GM12878 (cell line): ENCODE results near the gene HGS. TPM values are rescaled to one million over a fixed set of nuclear protein-coding genes. Genes with fewer than 3 reads are reported as not detected.

Experiments
- E2F4 ChIP-seq: IDR thresholded peaks from 2 replicates; pipeline ENCODE4 v1.6.1; 2012; ENCODE audit warnings: low read depth, low read length, improper control_type of control experiment
- ELK1 ChIP-seq: IDR thresholded peaks from 2 replicates; pipeline ENCODE4 v1.6.1; 2012; ENCODE audit warnings: low read depth, low read length, improper control_type of control experiment
- EP300 ChIP-seq, 2 experiments: fragments of 150-350 bp in 1 of 2; IDR thresholded peaks; 2 replicates each; pipeline ENCODE4 v1.6.1; 2011 to 2012; ENCODE audit warnings: low read depth in 2 of 2, low read length in 2 of 2, borderline replicate concordance in 1 of 2, improper control_type of control experiment in 1 of 2, inconsistent platforms in 1 of 2; ENCODE audit not compliant: control insufficient read depth in 1 of 2
- HDGF ChIP-seq: fragments of 450-650 bp; IDR thresholded peaks from 2 replicates; pipeline ENCODE4 v1.6.1; 2016; ENCODE audit warnings: antibody characterized with exemption
- JUND ChIP-seq: IDR thresholded peaks from 2 replicates; pipeline ENCODE4 v1.6.1; 2012; ENCODE audit warnings: low read depth, mild to moderate bottlenecking, low read length, improper control_type of control experiment, moderate library complexity
- KDM1A ChIP-seq: fragments of 200-600 bp; sonication (generic); IDR thresholded peaks from 2 replicates; pipeline ENCODE4 v1.6.1; 2016; ENCODE audit warnings: borderline replicate concordance
- KLF5 ChIP-seq: fragments of 450-650 bp; IDR thresholded peaks from 2 replicates; pipeline ENCODE4 v1.6.1; 2014; ENCODE audit warnings: mild to moderate bottlenecking; ENCODE audit not compliant: partially characterized antibody
- MEF2A ChIP-seq: IDR thresholded peaks from 2 replicates; pipeline ENCODE4 v1.6.1; 2011; ENCODE audit warnings: low read depth, mild to moderate bottlenecking, low read length, moderate library complexity; ENCODE audit not compliant: insufficient read depth
- MTA3 ChIP-seq: IDR thresholded peaks from 2 replicates; pipeline ENCODE4 v1.6.1; 2012; ENCODE audit warnings: low read length, inconsistent platforms, borderline replicate concordance
- MXI1 ChIP-seq: fragments of 150-350 bp; IDR thresholded peaks from 2 replicates; pipeline ENCODE4 v1.6.1; 2011; ENCODE audit warnings: low read depth, mild to moderate bottlenecking, inconsistent platforms, low read length, improper control_type of control experiment
- NR2F1 ChIP-seq: fragments of 450-650 bp; conservative IDR thresholded peaks from 2 replicates; pipeline ENCODE4 v1.6.1; 2017; ENCODE audit warnings: mild to moderate bottlenecking
- RBBP5 ChIP-seq: fragments of 200-600 bp; sonication (generic); conservative IDR thresholded peaks from 2 replicates; pipeline ENCODE4 v1.6.1; 2016
- SRF ChIP-seq, 2 experiments: IDR thresholded peaks; 2 replicates each; pipeline ENCODE4 v1.6.1; 2011; ENCODE audit warnings: low read depth in 2 of 2, low read length in 2 of 2, mild to moderate bottlenecking in 1 of 2, moderate library complexity in 1 of 2
- TCF12 ChIP-seq: IDR thresholded peaks from 2 replicates; pipeline ENCODE4 v1.6.1; 2011; ENCODE audit warnings: low read depth, mild to moderate bottlenecking, low read length
- YBX1 ChIP-seq: fragments of 450-650 bp; IDR thresholded peaks from 2 replicates; pipeline ENCODE4 v1.6.1; 2016; ENCODE audit warnings: antibody characterized with exemption
- ZBTB11 ChIP-seq: fragments of 450-650 bp; formaldehyde crosslinking; IDR thresholded peaks from 2 replicates; pipeline ENCODE4 v1.5.0; 2022; ENCODE audit warnings: mild to moderate bottlenecking, missing genetic modification characterization
- ZNF24 ChIP-seq: fragments of 450-650 bp; IDR thresholded peaks from 2 replicates; pipeline ENCODE4 v1.6.1; 2017; ENCODE audit warnings: antibody characterized with exemption, mild to moderate bottlenecking
- polyA plus RNA-seq, 11 experiments: library from polyadenylated mRNA; depleted of rRNA in 4 of 11; unstranded in 6 of 11; stranded (reverse) in 5 of 11; fragments of >200 nt; fragmentation: Nextera tagmentation in 4 of 11; fragmentation: Illumina TruSeq in 1 of 11; extraction: Ambion mirVana in 4 of 11; extraction: Trizol in 1 of 11; gene quantifications; 1 replicate in 1 of 11; 2 replicates in 10 of 11; pipeline versions ENCODE4 v1.2.1 to v1.2.3, GENCODE V29; 2011 to 2016; ENCODE audit warnings: inconsistent platforms in 2 of 11, missing spikeins in 2 of 11, low read depth in 1 of 11
- total RNA-seq, 4 experiments: library from RNA; depleted of rRNA in 3 of 4; stranded (reverse); fragments of >200 nt in 3 of 4; fragmentation: Illumina TruSeq in 1 of 4; extraction: Trizol in 1 of 4; gene quantifications; 2 replicates each; pipeline versions ENCODE4 v1.2.1 to v1.2.3, GENCODE V29; 2013 to 2021
- TF ChIP-seq, protein P1 (sequence below): fragments of 450-650 bp; IDR thresholded peaks from 2 replicates; pipeline ENCODE4 v1.6.1; 2017; ENCODE audit warnings: mild to moderate bottlenecking, moderate library complexity
- TF ChIP-seq, protein P2 (sequence below): fragments of 450-650 bp; IDR thresholded peaks from 2 replicates; pipeline ENCODE4 v1.6.1; 2016; ENCODE audit warnings: mild to moderate bottlenecking

HGS gene
- total and polyA plus RNA-seq, 10 of the 15 experiments (the other 5 are each of a cell fraction or from before 2014, with no cell fraction given): 2.2 to 85.6 (median 55.3) TPM

- TF ChIP-seq, protein P1, sequence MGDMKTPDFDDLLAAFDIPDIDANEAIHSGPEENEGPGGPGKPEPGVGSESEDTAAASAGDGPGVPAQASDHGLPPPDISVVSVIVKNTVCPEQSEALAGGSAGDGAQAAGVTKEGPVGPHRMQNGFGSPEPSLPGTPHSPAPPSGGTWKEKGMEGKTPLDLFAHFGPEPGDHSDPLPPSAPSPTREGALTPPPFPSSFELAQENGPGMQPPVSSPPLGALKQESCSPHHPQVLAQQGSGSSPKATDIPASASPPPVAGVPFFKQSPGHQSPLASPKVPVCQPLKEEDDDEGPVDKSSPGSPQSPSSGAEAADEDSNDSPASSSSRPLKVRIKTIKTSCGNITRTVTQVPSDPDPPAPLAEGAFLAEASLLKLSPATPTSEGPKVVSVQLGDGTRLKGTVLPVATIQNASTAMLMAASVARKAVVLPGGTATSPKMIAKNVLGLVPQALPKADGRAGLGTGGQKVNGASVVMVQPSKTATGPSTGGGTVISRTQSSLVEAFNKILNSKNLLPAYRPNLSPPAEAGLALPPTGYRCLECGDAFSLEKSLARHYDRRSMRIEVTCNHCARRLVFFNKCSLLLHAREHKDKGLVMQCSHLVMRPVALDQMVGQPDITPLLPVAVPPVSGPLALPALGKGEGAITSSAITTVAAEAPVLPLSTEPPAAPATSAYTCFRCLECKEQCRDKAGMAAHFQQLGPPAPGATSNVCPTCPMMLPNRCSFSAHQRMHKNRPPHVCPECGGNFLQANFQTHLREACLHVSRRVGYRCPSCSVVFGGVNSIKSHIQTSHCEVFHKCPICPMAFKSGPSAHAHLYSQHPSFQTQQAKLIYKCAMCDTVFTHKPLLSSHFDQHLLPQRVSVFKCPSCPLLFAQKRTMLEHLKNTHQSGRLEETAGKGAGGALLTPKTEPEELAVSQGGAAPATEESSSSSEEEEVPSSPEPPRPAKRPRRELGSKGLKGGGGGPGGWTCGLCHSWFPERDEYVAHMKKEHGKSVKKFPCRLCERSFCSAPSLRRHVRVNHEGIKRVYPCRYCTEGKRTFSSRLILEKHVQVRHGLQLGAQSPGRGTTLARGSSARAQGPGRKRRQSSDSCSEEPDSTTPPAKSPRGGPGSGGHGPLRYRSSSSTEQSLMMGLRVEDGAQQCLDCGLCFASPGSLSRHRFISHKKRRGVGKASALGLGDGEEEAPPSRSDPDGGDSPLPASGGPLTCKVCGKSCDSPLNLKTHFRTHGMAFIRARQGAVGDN: peak; percentile 78
- TF ChIP-seq E2F4 (0 out of 2 replicates have a peak, but pooled peaks have one; percentile 23), KLF5 (peak; percentile 71), EP300 (IDR thresholded peaks at IDR 0.05; ENCODE audit: borderline replicate concordance in 1 of 2, control insufficient read depth in 1 of 2, low read depth in 2 of 2, low read length in 2 of 2) (no peak), NR2F1 (peak; percentile 80), MXI1 (peak; percentile 82; the same call in 1 of the 2 replicates), YBX1 (no peak), ZBTB11 (CRISPR knock-in tag) (peak; percentile 96), HDGF (no peak), TCF12 (peak; percentile 55; the same call in 1 of the 2 replicates), ELK1 (no peak), RBBP5 (no peak), ZNF24 (0 out of 2 replicates have a peak, but pooled peaks have one; percentile 37), KDM1A (no peak), MTA3 (no peak), JUND (no peak), SRF (IDR thresholded peaks at IDR 0.05; ENCODE audit: low read depth in 2 of 2, low read length in 2 of 2) (peak in 1 of 2 experiments; percentile 82; a peak in 2 of 4 replicates), MEF2A (peak; percentile 37; the same call in 1 of the 2 replicates)
- TF ChIP-seq, protein P2, sequence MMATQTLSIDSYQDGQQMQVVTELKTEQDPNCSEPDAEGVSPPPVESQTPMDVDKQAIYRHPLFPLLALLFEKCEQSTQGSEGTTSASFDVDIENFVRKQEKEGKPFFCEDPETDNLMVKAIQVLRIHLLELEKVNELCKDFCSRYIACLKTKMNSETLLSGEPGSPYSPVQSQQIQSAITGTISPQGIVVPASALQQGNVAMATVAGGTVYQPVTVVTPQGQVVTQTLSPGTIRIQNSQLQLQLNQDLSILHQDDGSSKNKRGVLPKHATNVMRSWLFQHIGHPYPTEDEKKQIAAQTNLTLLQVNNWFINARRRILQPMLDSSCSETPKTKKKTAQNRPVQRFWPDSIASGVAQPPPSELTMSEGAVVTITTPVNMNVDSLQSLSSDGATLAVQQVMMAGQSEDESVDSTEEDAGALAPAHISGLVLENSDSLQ: no peak
These were observed 47.1 kb upstream of the HGS start, which contains the start of the genes NPLOC4 and TSPAN10 (continued) for GRCh38 chr17:81636505-81637288.
